HAP-1 (cell line): Measurements from ENCODE around the gene SLC19A1.
"Not testable (repeated sequence)": the region's sequence is repeated elsewhere in the genome, so short reads cannot be mapped to it uniquely, and the experiment has no call there.

Experiments used
- DNase-seq, 2 experiments: peaks; one replicate each; pipeline ENCODE4 v3.0.0-alpha.2; 2016 to 2020; ENCODE audit warnings: low spot score in 2 of 2
- H3K27me3 ChIP-seq: fragments of 250-450 bp; sonication (Bioruptor Pico); 2 replicates; pipeline ENCODE4 v1.5.1; 2020; ENCODE audit warnings: low read depth, mild to moderate bottlenecking, moderate library complexity
- H3K36me3 ChIP-seq: fragments of 250-450 bp; sonication (Bioruptor Pico); replicated peaks from 2 replicates; pipeline ENCODE4 v1.5.1; 2020; ENCODE audit warnings: mild to moderate bottlenecking
- H3K4me1 ChIP-seq: fragments of 250-450 bp; sonication (Bioruptor Pico); 2 replicates; pipeline ENCODE4 v1.5.1; 2020; ENCODE audit warnings: mild to moderate bottlenecking
- H3K4me3 ChIP-seq: fragments of 250-450 bp; sonication (Bioruptor Pico); 2 replicates; pipeline ENCODE4 v1.5.1; 2020; ENCODE audit warnings: mild to moderate bottlenecking, moderate library complexity
- H3K9me3 ChIP-seq: fragments of 250-450 bp; sonication (Bioruptor Pico); 2 replicates; pipeline ENCODE4 v1.5.1; 2020; ENCODE audit warnings: mild to moderate bottlenecking, moderate library complexity
- in situ Hi-C: fragments of 300-500 bp; cut with MboI; formaldehyde crosslinking; loops from 3 replicates; pipeline ENCODE4 v1.14.3; 2020; ENCODE audit warnings: low sequenced_read_pairs, inconsistent platforms, mixed read lengths

SLC19A1 gene

GRCh38 chr21:45572783-45573451 lies 30.7 kb upstream of the SLC19A1 start:
- no peak for DNase-seq

GRCh38 chr21:45572231-45572630 lies 30.0 kb upstream of the SLC19A1 start:
- Histone ChIP-seq H3K4me1 (no peaks in the 10 kb centered on the region), H3K36me3 (no peaks in the 10 kb centered on the region), H3K27me3 (peaks cover under 1% of the 10 kb centered on the region; the same call in 1 of the 2 replicates), H3K4me3 (no peak overlapping the region), H3K9me3 (no peaks in the 10 kb centered on the region)
- in situ Hi-C loops = no loop called here
- no peak for DNase-seq

More at GRCh38 chr21:45572783-45573451, 30.7 kb upstream of the SLC19A1 start:
- H3K4me3 ChIP-seq = no peak overlapping the region
- H3K36me3 ChIP-seq = no peaks in the 10 kb centered on the region
- H3K27me3 ChIP-seq = no peaks in the 10 kb centered on the region; the same call in 1 of the 2 replicates
- H3K9me3 ChIP-seq = no peaks in the 10 kb centered on the region
- H3K4me1 ChIP-seq = no peaks in the 10 kb centered on the region
- in situ Hi-C loops = no loop called here

- Histone ChIP-seq H3K9me3 (no peaks in the 10 kb centered on the region), H3K27me3 (peaks cover 4% of the 10 kb centered on the region; the same call in 1 of the 2 replicates), H3K4me3 (no peak overlapping the region), H3K36me3 (no peaks in the 10 kb centered on the region), H3K4me1 (no peaks in the 10 kb centered on the region)
- no peak for DNase-seq
- in situ Hi-C loops = no loop called here
Measured at GRCh38 chr21:45571641-45572040, 29.4 kb upstream of the SLC19A1 start.

- in situ Hi-C loops = no loop called here
- DNase-seq = no peak
- no peaks in the 10 kb centered on the region for H3K36me3 ChIP-seq
- H3K4me1 ChIP-seq = no peaks in the 10 kb centered on the region
- no peaks in the 10 kb centered on the region for H3K9me3 ChIP-seq
- peaks cover 4% of the 10 kb centered on the region; the same call in 1 of the 2 replicates for H3K27me3 ChIP-seq
- no peak overlapping the region for H3K4me3 ChIP-seq
Measured at GRCh38 chr21:45570826-45571601, 28.8 kb upstream of the SLC19A1 start.

GRCh38 chr21:45570071-45570470 lies 27.8 kb upstream of the SLC19A1 start:
- Histone ChIP-seq H3K4me3 (no peak overlapping the region), H3K4me1 (no peaks in the 10 kb centered on the region), H3K27me3 (peaks cover 4% of the 10 kb centered on the region; the same call in 1 of the 2 replicates), H3K9me3 (no peaks in the 10 kb centered on the region), H3K36me3 (no peaks in the 10 kb centered on the region)
- in situ Hi-C loops = no loop called here
- DNase-seq = no peak

GRCh38 chr21:45568383-45568782 lies 26.1 kb upstream of the SLC19A1 start:
- no peak for DNase-seq
- in situ Hi-C loops = no loop called here
- H3K36me3 ChIP-seq = no peaks in the 10 kb centered on the region
- no peaks in the 10 kb centered on the region for H3K9me3 ChIP-seq
- H3K4me3 ChIP-seq = no peak overlapping the region
- no peaks in the 10 kb centered on the region for H3K4me1 ChIP-seq
- peaks cover 12% of the 10 kb centered on the region for H3K27me3 ChIP-seq

GRCh38 chr21:45564137-45564536 lies 21.9 kb upstream of the SLC19A1 start:
- H3K4me1 ChIP-seq, in situ Hi-C loops, H3K36me3 ChIP-seq, H3K4me3 ChIP-seq, H3K9me3 ChIP-seq, DNase-seq: not testable (repeated sequence)
- peaks cover 12% of the 10 kb centered on the region for H3K27me3 ChIP-seq

GRCh38 chr21:45562965-45563364 lies 20.7 kb upstream of the SLC19A1 start:
- Histone ChIP-seq H3K4me1 (no peaks in the 10 kb centered on the region), H3K36me3 (no peaks in the 10 kb centered on the region), H3K9me3 (no peaks in the 10 kb centered on the region), H3K27me3 (peaks cover 12% of the 10 kb centered on the region), H3K4me3 (no peak overlapping the region)
- in situ Hi-C loops = no loop called here
- no peak for DNase-seq

GRCh38 chr21:45562402-45562801 lies 20.2 kb upstream of the SLC19A1 start:
- no peak overlapping the region for H3K4me3 ChIP-seq
- no peaks in the 10 kb centered on the region for H3K4me1 ChIP-seq
- H3K9me3 ChIP-seq = no peaks in the 10 kb centered on the region
- DNase-seq = no peak
- H3K36me3 ChIP-seq = no peaks in the 10 kb centered on the region
- in situ Hi-C loops = no loop called here
- peaks cover 12% of the 10 kb centered on the region for H3K27me3 ChIP-seq

- H3K27me3 ChIP-seq, H3K9me3 ChIP-seq, H3K4me3 ChIP-seq, in situ Hi-C loops, H3K4me1 ChIP-seq, H3K36me3 ChIP-seq, DNase-seq: not testable (repeated sequence)
Measured at GRCh38 chr21:45561241-45561640, 19.0 kb upstream of the SLC19A1 start.

- Histone ChIP-seq H3K9me3 (no peaks in the 10 kb centered on the region), H3K36me3 (no peaks in the 10 kb centered on the region), H3K27me3 (peaks cover 8% of the 10 kb centered on the region), H3K4me3 (no peak overlapping the region), H3K4me1 (no peaks in the 10 kb centered on the region; the same call in 1 of the 2 replicates)
- no peak for DNase-seq
- in situ Hi-C loops = no loop called here
Measured at GRCh38 chr21:45560106-45561021, 18.1 kb upstream of the SLC19A1 start.

GRCh38 chr21:45559216-45560105 lies 17.2 kb upstream of the SLC19A1 start:
- DNase-seq = no peak
- no peaks in the 10 kb centered on the region for H3K36me3 ChIP-seq
- in situ Hi-C loops = loop anchor here (5.0 kb wide), 2 partner anchors 83 to 258 kb away; partner anchors contain the start of gene PCBP3
- H3K9me3 ChIP-seq = no peaks in the 10 kb centered on the region
- H3K4me1 ChIP-seq = no peaks in the 10 kb centered on the region; the same call in 1 of the 2 replicates
- no peak overlapping the region for H3K4me3 ChIP-seq
- peaks cover 7% of the 10 kb centered on the region for H3K27me3 ChIP-seq
